Liver (tissue), 9 donors: ENCODE data around the gene CD9. TPM values are rescaled to one million over a fixed set of nuclear protein-coding genes. Genes with fewer than 3 reads are reported as not detected.

Experiments used
- DNase-seq: peaks from one replicate; pipeline ENCODE4 v3.0.0-alpha.2; 2017; ENCODE audit warnings: low spot score
- H3K27ac ChIP-seq, 2 donors: one replicate each; pipeline ENCODE4 v1.7.0; 2013; ENCODE audit warnings: inconsistent platforms in 2 of 2, low read length in 2 of 2, control low read depth in 1 of 2, low read depth in 1 of 2, mild to moderate bottlenecking in 1 of 2
- H3K27me3 ChIP-seq, 4 donors: one replicate each; pipeline versions ENCODE4 v1.6.1 to v1.7.0; 2013; ENCODE audit warnings: low read length in 3 of 4, inconsistent platforms in 1 of 4, mild to moderate bottlenecking in 1 of 4, moderate library complexity in 1 of 4; ENCODE audit not compliant: control insufficient read depth in 4 of 4, insufficient read depth in 4 of 4
- H3K36me3 ChIP-seq, 4 donors: one replicate each; pipeline versions ENCODE4 v1.6.1 to v1.7.0; 2013; ENCODE audit warnings: low read length in 3 of 4, mild to moderate bottlenecking in 3 of 4, low read depth in 1 of 4, moderate library complexity in 1 of 4; ENCODE audit not compliant: control insufficient read depth in 4 of 4, insufficient read depth in 3 of 4
- H3K4me1 ChIP-seq, 4 donors: one replicate each; pipeline versions ENCODE4 v1.6.1 to v1.7.0; 2013; ENCODE audit warnings: low read length in 3 of 4, mild to moderate bottlenecking in 3 of 4, moderate library complexity in 1 of 4; ENCODE audit not compliant: control insufficient read depth in 4 of 4, insufficient read depth in 4 of 4
- H3K4me3 ChIP-seq, 3 donors: one replicate each; pipeline versions ENCODE4 v1.6.1 to v1.7.0; 2013; ENCODE audit warnings: low read length in 3 of 3, control low read depth in 1 of 3, low read depth in 1 of 3, mild to moderate bottlenecking in 1 of 3
- H3K9ac ChIP-seq, 2 donors: one replicate each; pipeline ENCODE4 v1.7.0; 2013; ENCODE audit warnings: low read length in 2 of 2, mild to moderate bottlenecking in 2 of 2, moderate library complexity in 2 of 2, control low read depth in 1 of 2, low read depth in 1 of 2
- H3K9me3 ChIP-seq, 4 donors: one replicate each; pipeline versions ENCODE4 v1.6.1 to v1.7.0; 2013; ENCODE audit warnings: low read length in 3 of 4; ENCODE audit not compliant: control insufficient read depth in 4 of 4
- EGR1 ChIP-seq, 2 donors: IDR thresholded peaks; 2 replicates each; pipeline ENCODE4 v1.6.1; 2016 to 2018; ENCODE audit warnings: antibody characterized with exemption in 2 of 2, low read depth in 2 of 2
- FOXA1 ChIP-seq: IDR thresholded peaks from 2 replicates; pipeline ENCODE4 v1.6.1; 2016; ENCODE audit warnings: antibody characterized with exemption
- FOXA2 ChIP-seq: IDR thresholded peaks from 2 replicates; pipeline ENCODE4 v1.6.1; 2016; ENCODE audit warnings: antibody characterized with exemption
- GABPA ChIP-seq, 2 donors: IDR thresholded peaks in 1 of 2; conservative IDR thresholded peaks in 1 of 2; 2 replicates each; pipeline ENCODE4 v1.6.1; 2016; ENCODE audit warnings: antibody characterized with exemption in 2 of 2, mild to moderate bottlenecking in 1 of 2, moderate library complexity in 1 of 2
- HNF4A ChIP-seq, 2 donors: conservative IDR thresholded peaks; 2 replicates each; pipeline ENCODE4 v1.6.1; 2016; ENCODE audit warnings: antibody characterized with exemption in 2 of 2, mild to moderate bottlenecking in 2 of 2
- HNF4G ChIP-seq: IDR thresholded peaks from 2 replicates; pipeline ENCODE4 v1.6.1; 2016; ENCODE audit warnings: antibody characterized with exemption
- JUND ChIP-seq, 2 donors: IDR thresholded peaks; 2 replicates each; pipeline ENCODE4 v1.6.1; 2016; ENCODE audit warnings: antibody characterized with exemption in 2 of 2
- MAX ChIP-seq: IDR thresholded peaks from 2 replicates; pipeline ENCODE4 v1.6.1; 2016; ENCODE audit warnings: antibody characterized with exemption
- NR2F2 ChIP-seq: IDR thresholded peaks from 2 replicates; pipeline ENCODE4 v1.6.1; 2016; ENCODE audit warnings: antibody characterized with exemption
- RAD21 ChIP-seq, 2 donors: IDR thresholded peaks; 2 replicates each; pipeline ENCODE4 v1.6.1; 2016; ENCODE audit warnings: antibody characterized with exemption in 2 of 2, mild to moderate bottlenecking in 2 of 2
- RXRA ChIP-seq, 2 donors: IDR thresholded peaks; 2 replicates each; pipeline ENCODE4 v1.6.1; 2017 to 2018; ENCODE audit warnings: antibody characterized with exemption in 2 of 2, mild to moderate bottlenecking in 1 of 2
- SP1 ChIP-seq: IDR thresholded peaks from 2 replicates; pipeline ENCODE4 v1.6.1; 2018; ENCODE audit warnings: antibody characterized with exemption, mild to moderate bottlenecking
- TAF1 ChIP-seq: conservative IDR thresholded peaks from 2 replicates; pipeline ENCODE4 v1.6.1; 2016; ENCODE audit warnings: antibody characterized with exemption, mild to moderate bottlenecking
- YY1 ChIP-seq: IDR thresholded peaks from 2 replicates; pipeline ENCODE4 v1.6.1; 2016; ENCODE audit warnings: antibody characterized with exemption, mild to moderate bottlenecking
- WGBS: extraction: QIAGEN DNeasy Blood & Tissue Kit; methylation state at CpG from one replicate; pipeline ENCODE4 v1.1.7; 2013; 5-methylcytosine and 5-hydroxymethylcytosine counted together
- polyA plus RNA-seq, 2 donors: library from polyadenylated mRNA; stranded (reverse) in 1 of 2; unstranded in 1 of 2; fragments of 200-250 nt in 1 of 2; fragments of >200 nt in 1 of 2; fragmentation: Nextera tagmentation in 1 of 2; extraction: Ambion mirVana in 1 of 2; gene quantifications; one replicate each; pipeline versions ENCODE4 v1.2.1 to v1.2.3, GENCODE V29; 2013 to 2015
- total RNA-seq, 2 donors: library from RNA; depleted of rRNA; stranded (reverse); fragments of >200 nt; gene quantifications; one replicate each; pipeline ENCODE4 v1.2.3, GENCODE V29; 2014
- TF ChIP-seq, protein P1 (sequence below): IDR thresholded peaks from 2 replicates; pipeline ENCODE4 v1.6.1; 2016; ENCODE audit warnings: antibody characterized with exemption, mild to moderate bottlenecking
- TF ChIP-seq, protein P2 (sequence below): IDR thresholded peaks from 2 replicates; pipeline ENCODE4 v1.6.1; 2016; ENCODE audit warnings: antibody characterized with exemption
- TF ChIP-seq, protein P3 (sequence below): fragments of 150-350 bp; IDR thresholded peaks from 2 replicates; pipeline ENCODE4 v1.5.1; 2017; ENCODE audit warnings: improper control_type of control experiment, low read depth, low read length; ENCODE audit not compliant: missing input control
- TF ChIP-seq, protein P4 (sequence below): IDR thresholded peaks from 2 replicates; pipeline ENCODE4 v1.6.1; 2016; ENCODE audit warnings: antibody characterized with exemption
- donor health status: healthy.
- donor health status: healthy.
- donor health status: healthy.
- donor health status: healthy.
- donor health status: healthy.

Gene CD9
- total and polyA plus RNA-seq, 4 donors = 18.7 to 65.2 (median 32.4) TPM

DNA sequence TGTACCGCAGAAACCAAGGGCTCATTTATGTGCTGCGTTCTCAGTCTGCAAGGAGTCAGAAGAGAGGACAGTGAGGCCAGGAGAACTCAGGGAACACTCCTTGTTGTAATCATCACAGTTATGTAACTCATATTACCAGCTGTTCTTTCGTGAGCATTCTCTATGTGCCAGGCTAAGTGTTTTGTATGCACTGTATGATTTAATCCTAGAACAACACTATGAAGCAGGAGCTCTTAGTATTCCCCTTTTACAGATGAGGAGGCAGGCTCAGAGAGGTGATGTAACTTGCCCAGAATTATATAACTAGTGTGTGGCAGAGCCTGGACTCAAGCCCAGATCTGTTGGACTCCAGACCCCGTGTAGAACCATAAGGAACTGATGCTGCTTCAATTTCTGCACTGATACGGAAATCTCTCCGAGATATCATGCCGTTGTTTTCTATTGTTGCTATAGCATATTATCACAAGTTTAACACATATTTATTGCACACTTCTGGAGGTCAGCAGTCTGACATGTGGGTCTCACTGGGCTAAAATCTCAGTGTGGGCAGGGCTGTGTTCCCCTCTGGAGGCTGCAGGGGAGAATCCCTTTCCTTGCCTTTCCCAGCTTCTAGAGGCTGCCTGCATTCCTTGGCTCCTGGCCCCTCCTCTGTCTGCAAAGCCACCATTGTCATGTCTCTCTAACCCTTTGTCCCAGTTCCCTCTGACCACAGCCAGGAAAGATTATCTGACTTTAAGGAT, 16.3 kb upstream of the CD9 start:
- H3K27me3 ChIP-seq = no peaks in the 10 kb centered on the region
- no peaks in the 10 kb centered on the region for H3K36me3 ChIP-seq
- H3K27ac ChIP-seq = peak overlapping the region; percentile 94 to 99
- TF ChIP-seq SP1 = no peak
- TF ChIP-seq EGR1 (IDR thresholded peaks at IDR 0.05; ENCODE audit: low read depth in 2 of 2) = no peak
- TF ChIP-seq HNF4G = no peak
- TF ChIP-seq, protein P1, sequence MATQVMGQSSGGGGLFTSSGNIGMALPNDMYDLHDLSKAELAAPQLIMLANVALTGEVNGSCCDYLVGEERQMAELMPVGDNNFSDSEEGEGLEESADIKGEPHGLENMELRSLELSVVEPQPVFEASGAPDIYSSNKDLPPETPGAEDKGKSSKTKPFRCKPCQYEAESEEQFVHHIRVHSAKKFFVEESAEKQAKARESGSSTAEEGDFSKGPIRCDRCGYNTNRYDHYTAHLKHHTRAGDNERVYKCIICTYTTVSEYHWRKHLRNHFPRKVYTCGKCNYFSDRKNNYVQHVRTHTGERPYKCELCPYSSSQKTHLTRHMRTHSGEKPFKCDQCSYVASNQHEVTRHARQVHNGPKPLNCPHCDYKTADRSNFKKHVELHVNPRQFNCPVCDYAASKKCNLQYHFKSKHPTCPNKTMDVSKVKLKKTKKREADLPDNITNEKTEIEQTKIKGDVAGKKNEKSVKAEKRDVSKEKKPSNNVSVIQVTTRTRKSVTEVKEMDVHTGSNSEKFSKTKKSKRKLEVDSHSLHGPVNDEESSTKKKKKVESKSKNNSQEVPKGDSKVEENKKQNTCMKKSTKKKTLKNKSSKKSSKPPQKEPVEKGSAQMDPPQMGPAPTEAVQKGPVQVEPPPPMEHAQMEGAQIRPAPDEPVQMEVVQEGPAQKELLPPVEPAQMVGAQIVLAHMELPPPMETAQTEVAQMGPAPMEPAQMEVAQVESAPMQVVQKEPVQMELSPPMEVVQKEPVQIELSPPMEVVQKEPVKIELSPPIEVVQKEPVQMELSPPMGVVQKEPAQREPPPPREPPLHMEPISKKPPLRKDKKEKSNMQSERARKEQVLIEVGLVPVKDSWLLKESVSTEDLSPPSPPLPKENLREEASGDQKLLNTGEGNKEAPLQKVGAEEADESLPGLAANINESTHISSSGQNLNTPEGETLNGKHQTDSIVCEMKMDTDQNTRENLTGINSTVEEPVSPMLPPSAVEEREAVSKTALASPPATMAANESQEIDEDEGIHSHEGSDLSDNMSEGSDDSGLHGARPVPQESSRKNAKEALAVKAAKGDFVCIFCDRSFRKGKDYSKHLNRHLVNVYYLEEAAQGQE = no peak
- peak in 1 of 2 donors; percentile 50 for TF ChIP-seq RXRA (IDR thresholded peaks at IDR 0.05)
- no peak for TF ChIP-seq GABPA (IDR thresholded peaks at IDR 0.05 in 1 of 2, conservative IDR thresholded peaks at IDR 0.05 in 1 of 2)
- TF ChIP-seq FOXA2 = no peak
- peak; percentile 77 to 81 for TF ChIP-seq HNF4A (conservative IDR thresholded peaks at IDR 0.05)
- TF ChIP-seq, protein P2, sequence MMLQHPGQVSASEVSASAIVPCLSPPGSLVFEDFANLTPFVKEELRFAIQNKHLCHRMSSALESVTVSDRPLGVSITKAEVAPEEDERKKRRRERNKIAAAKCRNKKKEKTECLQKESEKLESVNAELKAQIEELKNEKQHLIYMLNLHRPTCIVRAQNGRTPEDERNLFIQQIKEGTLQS = peak; percentile 92
- TF ChIP-seq, protein P3, sequence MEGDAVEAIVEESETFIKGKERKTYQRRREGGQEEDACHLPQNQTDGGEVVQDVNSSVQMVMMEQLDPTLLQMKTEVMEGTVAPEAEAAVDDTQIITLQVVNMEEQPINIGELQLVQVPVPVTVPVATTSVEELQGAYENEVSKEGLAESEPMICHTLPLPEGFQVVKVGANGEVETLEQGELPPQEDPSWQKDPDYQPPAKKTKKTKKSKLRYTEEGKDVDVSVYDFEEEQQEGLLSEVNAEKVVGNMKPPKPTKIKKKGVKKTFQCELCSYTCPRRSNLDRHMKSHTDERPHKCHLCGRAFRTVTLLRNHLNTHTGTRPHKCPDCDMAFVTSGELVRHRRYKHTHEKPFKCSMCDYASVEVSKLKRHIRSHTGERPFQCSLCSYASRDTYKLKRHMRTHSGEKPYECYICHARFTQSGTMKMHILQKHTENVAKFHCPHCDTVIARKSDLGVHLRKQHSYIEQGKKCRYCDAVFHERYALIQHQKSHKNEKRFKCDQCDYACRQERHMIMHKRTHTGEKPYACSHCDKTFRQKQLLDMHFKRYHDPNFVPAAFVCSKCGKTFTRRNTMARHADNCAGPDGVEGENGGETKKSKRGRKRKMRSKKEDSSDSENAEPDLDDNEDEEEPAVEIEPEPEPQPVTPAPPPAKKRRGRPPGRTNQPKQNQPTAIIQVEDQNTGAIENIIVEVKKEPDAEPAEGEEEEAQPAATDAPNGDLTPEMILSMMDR = no peak
- TF ChIP-seq TAF1 = peak; percentile 43
- TF ChIP-seq YY1 = no peak
- TF ChIP-seq JUND (IDR thresholded peaks at IDR 0.05) = peak in 1 of 2 donors; percentile 49
- no peak for TF ChIP-seq NR2F2
- peak in 1 of 2 donors; percentile 15 for TF ChIP-seq RAD21 (IDR thresholded peaks at IDR 0.05)
- TF ChIP-seq FOXA1 = no peak
- TF ChIP-seq, protein P4, sequence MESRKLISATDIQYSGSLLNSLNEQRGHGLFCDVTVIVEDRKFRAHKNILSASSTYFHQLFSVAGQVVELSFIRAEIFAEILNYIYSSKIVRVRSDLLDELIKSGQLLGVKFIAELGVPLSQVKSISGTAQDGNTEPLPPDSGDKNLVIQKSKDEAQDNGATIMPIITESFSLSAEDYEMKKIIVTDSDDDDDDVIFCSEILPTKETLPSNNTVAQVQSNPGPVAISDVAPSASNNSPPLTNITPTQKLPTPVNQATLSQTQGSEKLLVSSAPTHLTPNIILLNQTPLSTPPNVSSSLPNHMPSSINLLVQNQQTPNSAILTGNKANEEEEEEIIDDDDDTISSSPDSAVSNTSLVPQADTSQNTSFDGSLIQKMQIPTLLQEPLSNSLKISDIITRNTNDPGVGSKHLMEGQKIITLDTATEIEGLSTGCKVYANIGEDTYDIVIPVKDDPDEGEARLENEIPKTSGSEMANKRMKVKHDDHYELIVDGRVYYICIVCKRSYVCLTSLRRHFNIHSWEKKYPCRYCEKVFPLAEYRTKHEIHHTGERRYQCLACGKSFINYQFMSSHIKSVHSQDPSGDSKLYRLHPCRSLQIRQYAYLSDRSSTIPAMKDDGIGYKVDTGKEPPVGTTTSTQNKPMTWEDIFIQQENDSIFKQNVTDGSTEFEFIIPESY = no peak
- peak; percentile 51 for TF ChIP-seq MAX
- H3K4me3 ChIP-seq = peak overlapping the region; percentile 11 to 70 (median 13)
- peak overlapping the region; percentile 13 to 99 for H3K9ac ChIP-seq
- WGBS = 18% methylated on average over 7 of the region's 7 CpGs
- H3K4me1 ChIP-seq = peaks cover 14 to 59% (median 34%) of the 10 kb centered on the region in 4 donors
- DNase-seq = no peak
- no peaks in the 10 kb centered on the region for H3K9me3 ChIP-seq
